Gastroesophageal sphincter (tissue), 3 donors: Measurements from ENCODE around the gene TTC23.

Source experiments
- POLR2A ChIP-seq, 2 donors: fragments of 450-650 bp; IDR thresholded peaks; one replicate each; pipeline ENCODE4 v1.6.1; 2017; ENCODE audit warnings: antibody characterized with exemption in 2 of 2, mild to moderate bottlenecking in 2 of 2, moderate library complexity in 1 of 2
- POLR2AphosphoS5 ChIP-seq: sonication (generic); formaldehyde crosslinking; IDR thresholded peaks from one replicate; pipeline ENCODE4 v1.6.1; 2017; ENCODE audit warnings: antibody characterized with exemption
- TF ChIP-seq, protein P1 (sequence below), 4 experiments: fragments of 200-600 bp in 2 of 4; fragments of 450-650 bp in 2 of 4; sonication (generic) in 1 of 4; IDR thresholded peaks; one replicate each; pipeline ENCODE4 v1.5.1; 2017 to 2019; ENCODE audit warnings: antibody characterized with exemption in 4 of 4, mild to moderate bottlenecking in 2 of 4, moderate library complexity in 2 of 4

DNA sequence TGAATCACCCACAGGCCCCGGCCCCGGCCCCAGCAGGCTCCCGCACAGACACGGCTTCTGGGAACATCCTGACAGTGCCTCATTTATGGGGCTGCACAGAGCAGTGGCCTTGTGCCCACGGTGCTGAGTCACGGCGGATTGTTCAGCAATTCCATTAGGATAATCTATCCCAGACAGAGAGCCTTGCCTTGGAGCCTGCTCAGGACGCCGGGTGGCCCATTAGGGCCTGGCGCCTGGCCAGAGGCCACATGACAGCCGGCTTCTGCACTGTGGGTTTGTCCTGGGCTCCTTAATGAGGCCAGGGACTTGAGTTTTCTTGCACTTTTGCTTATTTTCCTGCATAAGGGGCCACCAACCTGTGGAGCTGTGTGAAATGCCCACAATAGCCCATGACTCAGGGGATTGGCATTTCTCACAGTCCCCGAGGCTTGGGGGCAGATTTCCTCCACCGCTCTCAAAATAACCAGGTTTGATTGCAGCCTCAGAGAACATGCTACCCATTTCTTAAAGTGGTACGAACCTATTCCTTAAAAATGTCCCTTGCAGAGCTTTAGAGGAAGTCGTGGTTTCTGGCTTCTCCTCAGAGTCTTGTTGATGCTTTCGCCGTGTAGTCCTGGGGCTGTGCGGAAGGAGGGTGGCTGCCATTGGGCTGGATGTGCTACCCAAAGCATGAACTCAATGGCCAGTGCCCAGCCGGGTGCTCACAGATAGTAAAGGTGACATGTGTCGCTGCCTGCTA is 125.5 kb downstream of the TTC23 start:
- TF ChIP-seq, protein P1, sequence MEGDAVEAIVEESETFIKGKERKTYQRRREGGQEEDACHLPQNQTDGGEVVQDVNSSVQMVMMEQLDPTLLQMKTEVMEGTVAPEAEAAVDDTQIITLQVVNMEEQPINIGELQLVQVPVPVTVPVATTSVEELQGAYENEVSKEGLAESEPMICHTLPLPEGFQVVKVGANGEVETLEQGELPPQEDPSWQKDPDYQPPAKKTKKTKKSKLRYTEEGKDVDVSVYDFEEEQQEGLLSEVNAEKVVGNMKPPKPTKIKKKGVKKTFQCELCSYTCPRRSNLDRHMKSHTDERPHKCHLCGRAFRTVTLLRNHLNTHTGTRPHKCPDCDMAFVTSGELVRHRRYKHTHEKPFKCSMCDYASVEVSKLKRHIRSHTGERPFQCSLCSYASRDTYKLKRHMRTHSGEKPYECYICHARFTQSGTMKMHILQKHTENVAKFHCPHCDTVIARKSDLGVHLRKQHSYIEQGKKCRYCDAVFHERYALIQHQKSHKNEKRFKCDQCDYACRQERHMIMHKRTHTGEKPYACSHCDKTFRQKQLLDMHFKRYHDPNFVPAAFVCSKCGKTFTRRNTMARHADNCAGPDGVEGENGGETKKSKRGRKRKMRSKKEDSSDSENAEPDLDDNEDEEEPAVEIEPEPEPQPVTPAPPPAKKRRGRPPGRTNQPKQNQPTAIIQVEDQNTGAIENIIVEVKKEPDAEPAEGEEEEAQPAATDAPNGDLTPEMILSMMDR (IDR thresholded peaks at IDR 0.05) = peak in 2 of 4 experiments; percentile 1 to 12
- TF ChIP-seq POLR2AphosphoS5 (peak; percentile 94), POLR2A (IDR thresholded peaks at IDR 0.05) (peak; percentile 6 to 47)
